Endothelial cell of umbilical vein (primary cell): ENCODE results near the gene TBC1D5.

Experiments used
- CTCF ChIP-seq, 2 donors: IDR thresholded peaks; 1 replicate in 1 of 2; 2 replicates in 1 of 2; pipeline ENCODE4 v1.5.1; 2011; ENCODE audit warnings: low read length in 2 of 2, mild to moderate bottlenecking in 2 of 2, moderate library complexity in 2 of 2, control low read depth in 1 of 2, inconsistent platforms in 1 of 2, low read depth in 1 of 2; ENCODE audit not compliant: insufficient read depth in 1 of 2; ENCODE audit errors: extremely low read depth in 1 of 2
- EZH2 ChIP-seq: IDR thresholded peaks from 2 replicates; pipeline ENCODE4 v1.6.1; 2012; ENCODE audit warnings: borderline replicate concordance, low read depth, mild to moderate bottlenecking, moderate library complexity, low read length, inconsistent platforms; ENCODE audit not compliant: severe bottlenecking
- POLR2A ChIP-seq: IDR thresholded peaks from 2 replicates; pipeline ENCODE4 v1.6.1; 2012; ENCODE audit warnings: low read depth, mild to moderate bottlenecking, control low read depth, low read length

GRCh38 chr3:17239417-17239816 lies 503.0 kb downstream of the TBC1D5 start:
- TF ChIP-seq CTCF (IDR thresholded peaks at IDR 0.05; ENCODE audit: extremely low read depth in 1 of 2, insufficient read depth in 1 of 2, low read depth in 1 of 2, low read length in 2 of 2) = no peak
- no peak for TF ChIP-seq POLR2A
- TF ChIP-seq EZH2 = no peak
